ENCODE data around the gene CACNA1C.

Gene CACNA1C

GRCh38 chr12:2052826-2053678 lies at the start of gene CACNA1C:
Gene CACNA1C, plus strand, starts transcription at chr12:2052987. Its CDS starts 576 bp downstream, at chr12:2053563.
- Histone ChIP-seq H4K20me1 (ENCODE audit: control insufficient read depth, insufficient read depth, low read depth, low read length) (no peaks in the 10 kb centered on the region), H3K27ac (ENCODE audit: low read depth, low read length) (no peak within 1 kb of the TSS), H3K9me3 (ENCODE audit: control insufficient read depth, insufficient read depth, low read length) (no peaks in the 10 kb centered on the region), H3K79me2 (ENCODE audit: control insufficient read depth, low read length) (no peaks in the 10 kb centered on the region), H3K9me2 (replicated peaks; ENCODE audit: control insufficient read depth, low read length) (no peaks in the 10 kb centered on the region), H3F3A (ENCODE audit: control insufficient read depth, insufficient read depth) (no peaks in the 10 kb centered on the region), H3K27me3 (ENCODE audit: control insufficient read depth, low read length) (peaks cover 60% of the 10 kb centered on the region), H3K4me3 (ENCODE audit: low read length) (no peak within 1 kb of the TSS), H3K36me3 (ENCODE audit: control insufficient read depth, low read length) (no peaks in the 10 kb centered on the region), H3K4me1 (ENCODE audit: control insufficient read depth, low read length) (peaks cover 9% of the 10 kb centered on the region), H3K4me2 (ENCODE audit: low read length) (peak within 1 kb of the TSS; percentile 30; the same call in 1 of the 2 replicates)
- peak; percentile 38; the same call in 1 of the 2 replicates for TF ChIP-seq EZH2phosphoT487 (IDR thresholded peaks at IDR 0.05; ENCODE audit: borderline replicate concordance, low read length)
- TF ChIP-seq, protein P1, sequence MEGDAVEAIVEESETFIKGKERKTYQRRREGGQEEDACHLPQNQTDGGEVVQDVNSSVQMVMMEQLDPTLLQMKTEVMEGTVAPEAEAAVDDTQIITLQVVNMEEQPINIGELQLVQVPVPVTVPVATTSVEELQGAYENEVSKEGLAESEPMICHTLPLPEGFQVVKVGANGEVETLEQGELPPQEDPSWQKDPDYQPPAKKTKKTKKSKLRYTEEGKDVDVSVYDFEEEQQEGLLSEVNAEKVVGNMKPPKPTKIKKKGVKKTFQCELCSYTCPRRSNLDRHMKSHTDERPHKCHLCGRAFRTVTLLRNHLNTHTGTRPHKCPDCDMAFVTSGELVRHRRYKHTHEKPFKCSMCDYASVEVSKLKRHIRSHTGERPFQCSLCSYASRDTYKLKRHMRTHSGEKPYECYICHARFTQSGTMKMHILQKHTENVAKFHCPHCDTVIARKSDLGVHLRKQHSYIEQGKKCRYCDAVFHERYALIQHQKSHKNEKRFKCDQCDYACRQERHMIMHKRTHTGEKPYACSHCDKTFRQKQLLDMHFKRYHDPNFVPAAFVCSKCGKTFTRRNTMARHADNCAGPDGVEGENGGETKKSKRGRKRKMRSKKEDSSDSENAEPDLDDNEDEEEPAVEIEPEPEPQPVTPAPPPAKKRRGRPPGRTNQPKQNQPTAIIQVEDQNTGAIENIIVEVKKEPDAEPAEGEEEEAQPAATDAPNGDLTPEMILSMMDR (IDR thresholded peaks at IDR 0.05; ENCODE audit: low read depth, low read length, poor library complexity, severe bottlenecking), result no peak

GRCh38 chr12:2003676-2004112 lies 49.1 kb upstream of the CACNA1C start:
- Histone ChIP-seq H3K27ac (ENCODE audit: low read depth, low read length) (peak overlapping the region; percentile 59), H3F3A (ENCODE audit: control insufficient read depth, insufficient read depth) (0 out of 2 replicates have a peak, but pooled peaks cover 5% of the 10 kb centered on the region), H3K36me3 (ENCODE audit: control insufficient read depth, low read length) (peaks cover 3% of the 10 kb centered on the region; the same call in 1 of the 2 replicates), H3K4me2 (ENCODE audit: low read length) (peak overlapping the region; percentile 88), H3K27me3 (ENCODE audit: control insufficient read depth, low read length) (no peaks in the 10 kb centered on the region), H3K79me2 (ENCODE audit: control insufficient read depth, low read length) (peaks cover 39% of the 10 kb centered on the region), H3K4me1 (ENCODE audit: control insufficient read depth, low read length) (peaks cover 21% of the 10 kb centered on the region), H3K9me2 (replicated peaks; ENCODE audit: control insufficient read depth, low read length) (no peaks in the 10 kb centered on the region), H3K4me3 (ENCODE audit: low read length) (peak overlapping the region; percentile 99), H4K20me1 (ENCODE audit: control insufficient read depth, insufficient read depth, low read depth, low read length) (no peaks in the 10 kb centered on the region), H3K9me3 (ENCODE audit: control insufficient read depth, insufficient read depth, low read length) (no peaks in the 10 kb centered on the region)
- TF ChIP-seq EZH2phosphoT487 (IDR thresholded peaks at IDR 0.05; ENCODE audit: borderline replicate concordance, low read length), result no peak
- TF ChIP-seq, protein P1 (IDR thresholded peaks at IDR 0.05; ENCODE audit: low read depth, low read length, poor library complexity, severe bottlenecking), result no peak

DNA sequence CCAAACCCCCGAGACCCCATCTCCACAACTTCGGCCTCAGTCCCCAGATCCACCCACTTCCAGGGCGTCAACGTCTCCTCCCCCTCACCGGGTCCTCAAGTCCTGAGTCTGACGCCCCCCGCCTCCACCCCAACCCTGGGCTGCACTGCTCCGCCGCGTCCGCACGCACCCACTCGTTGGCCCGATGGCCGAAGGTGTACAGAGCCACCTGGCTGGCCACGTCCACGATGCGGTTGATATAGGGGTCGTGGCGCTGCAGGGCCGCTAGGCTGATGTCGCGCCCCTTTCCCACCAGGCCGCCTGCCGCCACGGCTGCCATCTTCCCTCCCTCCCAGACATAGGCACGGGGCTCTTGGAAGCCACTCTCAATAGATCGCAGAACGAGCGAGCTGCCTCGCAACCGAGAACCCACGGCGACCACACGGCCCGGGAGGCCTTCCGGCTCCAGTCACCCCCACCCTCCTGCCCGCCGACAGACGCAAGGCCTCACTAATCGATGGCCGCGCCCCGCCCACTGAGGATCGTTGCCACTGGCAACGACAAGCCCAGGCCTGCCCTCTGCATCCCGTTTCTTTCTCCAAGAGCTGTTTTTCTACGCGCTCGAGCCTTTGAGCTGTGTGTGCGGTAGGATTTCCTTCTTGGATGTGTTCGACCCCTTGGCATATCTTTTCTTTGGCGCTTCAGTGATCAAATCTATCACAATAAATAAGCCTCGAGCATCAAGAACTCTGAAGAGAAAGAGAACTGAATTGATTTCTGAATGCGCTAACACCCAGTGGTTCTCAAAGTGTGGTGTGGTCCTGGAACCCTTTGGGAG lies 48.5 kb upstream of the CACNA1C start, which contains the start of gene DCP1B:
Gene DCP1B (minus strand): TSS at position 345 of the 817 bp plus-strand sequence. CDS start 26 bp downstream, at position 319.
- H3K4me1 ChIP-seq (ENCODE audit: control insufficient read depth, low read length), result peaks cover 21% of the 10 kb centered on the region
- H3K9me2 ChIP-seq (replicated peaks; ENCODE audit: control insufficient read depth, low read length), result no peaks in the 10 kb centered on the region
- H3K36me3 ChIP-seq (ENCODE audit: control insufficient read depth, low read length), result peaks cover 3% of the 10 kb centered on the region; the same call in 1 of the 2 replicates
- no peaks in the 10 kb centered on the region for H4K20me1 ChIP-seq (ENCODE audit: control insufficient read depth, insufficient read depth, low read depth, low read length)
- H3K27ac ChIP-seq (ENCODE audit: low read depth, low read length), result peak within 1 kb of the TSS; percentile 59
- H3K9me3 ChIP-seq (ENCODE audit: control insufficient read depth, insufficient read depth, low read length), result no peaks in the 10 kb centered on the region
- peak within 1 kb of the TSS; percentile 88 for H3K4me2 ChIP-seq (ENCODE audit: low read length)
- H3K79me2 ChIP-seq (ENCODE audit: control insufficient read depth, low read length), result peaks cover 36% of the 10 kb centered on the region
- no peaks in the 10 kb centered on the region for H3K27me3 ChIP-seq (ENCODE audit: control insufficient read depth, low read length)
- TF ChIP-seq, protein P1 (IDR thresholded peaks at IDR 0.05; ENCODE audit: low read depth, low read length, poor library complexity, severe bottlenecking), result peak; percentile 22
- TF ChIP-seq EZH2phosphoT487 (IDR thresholded peaks at IDR 0.05; ENCODE audit: borderline replicate concordance, low read length), result no peak
- peak within 1 kb of the TSS; percentile 99 for H3K4me3 ChIP-seq (ENCODE audit: low read length)
- H3F3A ChIP-seq (ENCODE audit: control insufficient read depth, insufficient read depth), result 0 out of 2 replicates have a peak, but pooled peaks cover 5% of the 10 kb centered on the region

Measured in DOHH2 (cell line).